ENCODE data around the gene BCAS3.

Gene BCAS3

GRCh38 chr17:60639019-60639330, 38.7 kb upstream of the BCAS3 start:
- no peak for DNase-seq (ENCODE audit: low read depth in 2 of 2)
- TF ChIP-seq CTCF (IDR thresholded peaks at IDR 0.05; ENCODE audit: low read depth, low read length): no peak
- H3K4me3 ChIP-seq (replicated peaks in 1 of 2; ENCODE audit: low read depth in 2 of 2, low read length in 2 of 2): no peak overlapping the region

DNA sequence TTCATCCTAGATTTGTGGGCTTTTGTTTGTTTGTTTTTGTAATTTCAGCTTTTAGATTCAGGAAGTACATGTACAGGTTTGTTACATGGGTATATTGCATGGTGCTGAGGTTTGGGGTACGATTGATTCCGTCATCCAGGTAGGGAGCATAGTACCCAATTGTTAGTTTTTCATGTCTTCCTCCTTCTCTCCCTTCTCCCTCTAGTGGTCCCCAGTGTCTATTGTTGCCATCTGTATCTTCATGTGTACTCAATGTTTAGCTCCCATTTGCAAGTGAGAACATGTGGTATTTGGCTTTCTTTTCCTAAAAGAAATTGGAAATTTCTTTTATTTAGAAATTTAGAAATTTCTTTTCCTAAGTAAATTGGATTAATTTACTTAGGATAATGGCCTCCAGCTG, 37.1 kb upstream of the BCAS3 start:
- H3K4me3 ChIP-seq (replicated peaks in 1 of 2; ENCODE audit: low read depth in 2 of 2, low read length in 2 of 2): no peak overlapping the region
- peak; percentile 64 for TF ChIP-seq CTCF (IDR thresholded peaks at IDR 0.05; ENCODE audit: low read depth, low read length)
- DNase-seq (ENCODE audit: low read depth in 2 of 2): peak; percentile 35 to 40

- DNase-seq (ENCODE audit: low read depth in 2 of 2): no peak
- TF ChIP-seq CTCF (IDR thresholded peaks at IDR 0.05; ENCODE audit: low read depth, low read length): no peak
- H3K4me3 ChIP-seq (replicated peaks in 1 of 2; ENCODE audit: low read depth in 2 of 2, low read length in 2 of 2): no peak overlapping the region
Observed at GRCh38 chr17:60641126-60641525, 36.5 kb upstream of the BCAS3 start.

GRCh38 chr17:60641810-60642220, 35.8 kb upstream of the BCAS3 start:
- peak; percentile 39 for TF ChIP-seq CTCF (IDR thresholded peaks at IDR 0.05; ENCODE audit: low read depth, low read length)
- H3K4me3 ChIP-seq (replicated peaks in 1 of 2; ENCODE audit: low read depth in 2 of 2, low read length in 2 of 2): no peak overlapping the region
- peak; percentile 90 for DNase-seq (ENCODE audit: low read depth in 2 of 2)

- no peak for DNase-seq (ENCODE audit: low read depth in 2 of 2)
- no peak for TF ChIP-seq CTCF (IDR thresholded peaks at IDR 0.05; ENCODE audit: low read depth, low read length)
- no peak overlapping the region for H3K4me3 ChIP-seq (replicated peaks in 1 of 2; ENCODE audit: low read depth in 2 of 2, low read length in 2 of 2)
Observed at GRCh38 chr17:60645918-60646523, 31.6 kb upstream of the BCAS3 start.

- H3K4me3 ChIP-seq (replicated peaks in 1 of 2; ENCODE audit: low read depth in 2 of 2, low read length in 2 of 2): no peak overlapping the region
- DNase-seq (ENCODE audit: low read depth in 2 of 2): no peak
Observed at GRCh38 chr17:60646701-60647100, 30.9 kb upstream of the BCAS3 start.

More at GRCh38 chr17:60646701-60647100, 30.9 kb upstream of the BCAS3 start:
- no peak for TF ChIP-seq CTCF (IDR thresholded peaks at IDR 0.05; ENCODE audit: low read depth, low read length)
